ENCODE results near the gene NOL6. TPM values are rescaled to one million over a fixed set of nuclear protein-coding genes. Genes with fewer than 3 reads are reported as not detected.

Gene NOL6
- polyA plus RNA-seq, 1 donor from 2014 or later = 15.5 TPM

- TF ChIP-seq SMC3 (conservative IDR thresholded peaks at IDR 0.05; ENCODE audit: poor library complexity) (no peak), POLR2AphosphoS5 (IDR thresholded peaks at IDR 0.05) (no peak)
- H3K9me3 ChIP-seq (ENCODE audit: low read length) = no peaks in the 10 kb centered on the region
These were observed 42.3 kb downstream of the NOL6 start for GRCh38 chr9:33431420-33431819.

GRCh38 chr9:33430942-33431341 is 42.8 kb downstream of the NOL6 start:
- Histone ChIP-seq H4K20me1 (ENCODE audit: insufficient read depth) (no peaks in the 10 kb centered on the region), H3K79me2 (replicated peaks; ENCODE audit: insufficient read depth, low read length) (no peaks in the 10 kb centered on the region), H3F3A (ENCODE audit: insufficient read depth, low read length, poor library complexity, severe bottlenecking) (no peaks in the 10 kb centered on the region)

More at GRCh38 chr9:33431420-33431819, 42.3 kb downstream of the NOL6 start:
- no peaks in the 10 kb centered on the region for H3K36me3 ChIP-seq (ENCODE audit: insufficient read depth, low read length)
- H3K4me3 ChIP-seq (ENCODE audit: low read length) = no peak overlapping the region
- no peaks in the 10 kb centered on the region for H3K27me3 ChIP-seq (ENCODE audit: insufficient read depth, low read depth, low read length)
- no peak overlapping the region for H3K9ac ChIP-seq (ENCODE audit: low read length)
- H3K27ac ChIP-seq (ENCODE audit: low read length) = no peak overlapping the region
- no peak overlapping the region for H2AFZ ChIP-seq (ENCODE audit: low read depth, low read length)
- H3F3A ChIP-seq (ENCODE audit: insufficient read depth, low read length, poor library complexity, severe bottlenecking) = no peaks in the 10 kb centered on the region
- H3K79me2 ChIP-seq (replicated peaks; ENCODE audit: insufficient read depth, low read length) = no peaks in the 10 kb centered on the region
- H4K20me1 ChIP-seq (ENCODE audit: insufficient read depth) = no peaks in the 10 kb centered on the region
- no peaks in the 10 kb centered on the region for H3K9me2 ChIP-seq (ENCODE audit: insufficient read depth, low read length)
- no peak overlapping the region for H3K4me2 ChIP-seq (ENCODE audit: low read length)

More at GRCh38 chr9:33430942-33431341, 42.8 kb downstream of the NOL6 start:
- no peak overlapping the region for H2AFZ ChIP-seq (ENCODE audit: low read depth, low read length)
- H3K4me3 ChIP-seq (ENCODE audit: low read length) = no peak overlapping the region
- no peaks in the 10 kb centered on the region for H3K36me3 ChIP-seq (ENCODE audit: insufficient read depth, low read length)
- no peaks in the 10 kb centered on the region for H3K9me3 ChIP-seq (ENCODE audit: low read length)
- TF ChIP-seq TAF1 (IDR thresholded peaks at IDR 0.05; ENCODE audit: low read depth) (no peak), MXI1 (conservative IDR thresholded peaks at IDR 0.05; ENCODE audit: poor library complexity, severe bottlenecking) (no peak), RAD21 (conservative IDR thresholded peaks at IDR 0.05) (no peak), POLR2AphosphoS5 (IDR thresholded peaks at IDR 0.05) (no peak), CTCF (IDR thresholded peaks at IDR 0.05; ENCODE audit: poor library complexity, severe bottlenecking) (no peak), EP300 (conservative IDR thresholded peaks at IDR 0.05; ENCODE audit: poor library complexity, severe bottlenecking) (no peak), SMC3 (conservative IDR thresholded peaks at IDR 0.05; ENCODE audit: poor library complexity) (no peak), REST (IDR thresholded peaks at IDR 0.05; ENCODE audit: borderline replicate concordance) (no peak), EZH2 (IDR thresholded peaks at IDR 0.05; ENCODE audit: borderline replicate concordance, insufficient read depth, low read length, poor library complexity, severe bottlenecking) (no peak)
- no peak overlapping the region for H3K27ac ChIP-seq (ENCODE audit: low read length)
- no peak overlapping the region for H3K4me2 ChIP-seq (ENCODE audit: low read length)
- H3K9me2 ChIP-seq (ENCODE audit: insufficient read depth, low read length) = no peaks in the 10 kb centered on the region
- H3K9ac ChIP-seq (ENCODE audit: low read length) = no peak overlapping the region
- H3K27me3 ChIP-seq (ENCODE audit: insufficient read depth, low read depth, low read length) = no peaks in the 10 kb centered on the region
